K562 (cell line): ENCODE results near the gene USP11. TPM values are rescaled to one million over a fixed set of nuclear protein-coding genes. Genes with fewer than 3 reads are reported as not detected.

Source experiments
- ATAC-seq: fragments of 200-7000 bp; cut with Tn5 transposase; 3 replicates; pipeline ENCODE4 v1.9.1; 2020; ENCODE audit warnings: moderate library complexity
- Bru-seq: library from RNA; stranded (reverse); fragments of 400-500 nt; gene quantifications from one replicate; lab custom pipeline; 2021; lab: Mats Ljungman, UMichigan
- BruChase-seq, 2 experiments: library from RNA; stranded (reverse); fragments of 400-500 nt; gene quantifications; one replicate each; lab custom pipeline; 2021; lab: Mats Ljungman, UMichigan
- BruUV-seq: library from RNA; stranded (reverse); fragments of 400-500 nt; replicated peaks from 2 replicates; lab custom pipeline; 2021; lab: Mats Ljungman, UMichigan
- CTCF ChIA-PET: fragments of 300-600 bp; formaldehyde crosslinking; extraction: SDS; loops from one replicate; lab custom pipeline; 2021; ENCODE audit warnings: low intra/inter-chr PET ratio; lab: Yijun Ruan, JAX
- POLR2A ChIA-PET: fragments of 300-600, 350-650 bp; sonication (Branson Sonifier 250); formaldehyde crosslinking; extraction: SDS; loops from one replicate; lab custom pipeline; 2021; ENCODE audit warnings: antibody characterized with exemption, inconsistent platforms; lab: Yijun Ruan, JAX
- DNase-seq, 4 experiments: peaks; one replicate each; pipeline versions ENCODE4 v3.0.0 to v3.0.0-alpha.2; 2011 to 2018; ENCODE audit warnings: low spot score in 3 of 4, mixed read lengths in 3 of 4; ENCODE audit errors: extremely low read depth in 1 of 4
- FAIRE-seq: peaks from 2 replicates; lab custom pipeline; 2011; peaks lifted over from hg19 to GRCh38; lab: Jason Lieb, UNC
- H2AFZ ChIP-seq: 2 replicates; pipeline ENCODE4 v1.6.0; 2011; ENCODE audit warnings: low read depth, low read length, control low read depth, inconsistent platforms
- H3K27ac ChIP-seq: fragments of 200-600 bp; 3 replicates; pipeline ENCODE4 v1.8.0; 2011; ENCODE audit warnings: low read depth, mild to moderate bottlenecking, control low read depth, inconsistent platforms, low read length, moderate library complexity, mixed read lengths; ENCODE audit errors: extremely low read depth
- H3K27me3 ChIP-seq, 2 experiments: fragments of 300-600 bp in 1 of 2; 2 replicates in 1 of 2; 3 replicates in 1 of 2; pipeline versions ENCODE4 v1.6.0 to v1.8.0; 2011; ENCODE audit warnings: inconsistent platforms in 2 of 2, low read length in 2 of 2, mild to moderate bottlenecking in 1 of 2, mixed read lengths in 1 of 2, moderate library complexity in 1 of 2; ENCODE audit not compliant: control insufficient read depth in 2 of 2, insufficient read depth in 2 of 2
- H3K36me3 ChIP-seq: fragments of 300-600 bp; 3 replicates; pipeline ENCODE4 v1.8.0; 2011; ENCODE audit warnings: mild to moderate bottlenecking, low read length, inconsistent platforms; ENCODE audit not compliant: control insufficient read depth, insufficient read depth
- H3K4me1 ChIP-seq, 2 experiments: fragments of 200-600 bp in 1 of 2; replicated peaks in 1 of 2; 2 replicates in 1 of 2; 3 replicates in 1 of 2; pipeline versions ENCODE4 v1.5.1 to v1.8.0; 2011; ENCODE audit warnings: inconsistent platforms in 2 of 2, low read length in 2 of 2, mild to moderate bottlenecking in 1 of 2, mixed read lengths in 1 of 2, moderate library complexity in 1 of 2; ENCODE audit not compliant: control insufficient read depth in 2 of 2, insufficient read depth in 2 of 2
- H3K4me2 ChIP-seq: 2 replicates; pipeline ENCODE4 v1.6.1; 2011; ENCODE audit warnings: low read length, control low read depth, inconsistent platforms, mixed read lengths; ENCODE audit not compliant: insufficient read depth
- H3K4me3 ChIP-seq: fragments of 200-600 bp; sonication (generic), shearing (Covaris generic); 2 replicates; pipeline ENCODE4 v1.5.1; 2016; ENCODE audit warnings: control low read depth, inconsistent platforms
- H3K79me2 ChIP-seq: fragments of 200-600 bp; 3 replicates; pipeline ENCODE4 v1.8.0; 2011; ENCODE audit warnings: low read length, inconsistent platforms; ENCODE audit not compliant: control insufficient read depth, insufficient read depth
- H3K9ac ChIP-seq, 2 experiments: 2 replicates each; pipeline versions ENCODE4 v1.6.0 to v1.6.1; 2011; ENCODE audit warnings: low read depth in 2 of 2, low read length in 2 of 2, control low read depth in 1 of 2, inconsistent platforms in 1 of 2, mild to moderate bottlenecking in 1 of 2, mixed read lengths in 1 of 2; ENCODE audit not compliant: insufficient read depth in 1 of 2
- H3K9me1 ChIP-seq: one replicate; pipeline ENCODE4 v1.6.0; 2011; ENCODE audit warnings: inconsistent platforms, mild to moderate bottlenecking, low read length, moderate library complexity; ENCODE audit not compliant: control insufficient read depth, insufficient read depth
- H3K9me3 ChIP-seq: replicated peaks from 2 replicates; pipeline ENCODE4 v1.5.1; 2011; ENCODE audit warnings: low read depth, low read length, inconsistent platforms; ENCODE audit not compliant: control insufficient read depth, insufficient read depth
- H4K20me1 ChIP-seq: replicated peaks from 2 replicates; pipeline ENCODE4 v1.6.1; 2011; ENCODE audit warnings: low read length, inconsistent platforms, mixed read lengths; ENCODE audit not compliant: control insufficient read depth, insufficient read depth
- CREB3 ChIP-seq: fragments of 450-650 bp; conservative IDR thresholded peaks from 2 replicates; pipeline ENCODE4 v1.6.1; 2016; ENCODE audit warnings: missing genetic modification characterization, low read depth, mild to moderate bottlenecking, missing compliant biosample characterization, moderate library complexity
- FOXP1 ChIP-seq: sonication (generic); formaldehyde crosslinking; IDR thresholded peaks from 2 replicates; pipeline ENCODE4 v1.8.0; 2022; ENCODE audit warnings: mild to moderate bottlenecking, missing genetic modification reagents
- JUN ChIP-seq, 2 experiments: sonication (generic) in 1 of 2; formaldehyde crosslinking in 1 of 2; IDR thresholded peaks; 2 replicates each; pipeline versions ENCODE4 v1.6.1 to v1.8.0; 2012 to 2022; ENCODE audit warnings: borderline replicate concordance in 2 of 2, mild to moderate bottlenecking in 2 of 2, improper control_type of control experiment in 1 of 2, low read depth in 1 of 2, low read length in 1 of 2, missing genetic modification reagents in 1 of 2
- MCM2 ChIP-seq: fragments of 450-650 bp; IDR thresholded peaks from 2 replicates; pipeline ENCODE4 v1.6.1; 2017; ENCODE audit warnings: low read depth, mild to moderate bottlenecking
- MTF1 ChIP-seq: fragments of 250-450 bp; sonication (Bioruptor Pico); IDR thresholded peaks from 2 replicates; pipeline ENCODE4 v1.9.0; 2021; ENCODE audit warnings: moderate library complexity, mild to moderate bottlenecking, inconsistent platforms, borderline replicate concordance
- PCBP2 ChIP-seq: fragments of 200-400 bp; formaldehyde crosslinking; IDR thresholded peaks from 2 replicates; pipeline ENCODE4 v1.6.1; 2018; ENCODE audit warnings: low read length, low read depth, mild to moderate bottlenecking, moderate library complexity; ENCODE audit not compliant: poor library complexity, severe bottlenecking
- PHF8 ChIP-seq: fragments of 200-600 bp; sonication (generic); IDR thresholded peaks from 2 replicates; pipeline ENCODE4 v1.6.1; 2012; ENCODE audit warnings: mixed run types, mild to moderate bottlenecking, inconsistent platforms, low read length, moderate library complexity, borderline replicate concordance
- RBFOX2 ChIP-seq: fragments of 200-400 bp; formaldehyde crosslinking; IDR thresholded peaks from 2 replicates; pipeline ENCODE4 v1.6.1; 2017; ENCODE audit warnings: low read depth, mild to moderate bottlenecking, low read length, moderate library complexity
- WGBS: fragments of 100-300 bp; shearing (Covaris generic); methylation state at CpG from one replicate; pipeline ENCODE4 v1.1.6; 2016; ENCODE audit warnings: low coverage, mixed read lengths; ENCODE audit not compliant: insufficient coverage; ENCODE audit errors: missing lambda C conversion rate; 5-methylcytosine and 5-hydroxymethylcytosine counted together
- in situ Hi-C: fragments of 300-500 bp; cut with MboI; formaldehyde crosslinking; loops from 4 replicates; pipeline ENCODE4 v1.15.0; 2018; ENCODE audit warnings: inconsistent platforms, mixed read lengths
- intact Hi-C: fragments of 100-400 bp; cut with micrococcal nuclease; formaldehyde crosslinking; loops from 2 replicates; pipeline ENCODE4 v1.14.2; 2022
- long read RNA-seq, 3 experiments: library from polyadenylated mRNA in 2 of 3; library from RNA in 1 of 3; unstranded in 2 of 3; stranded (forward) in 1 of 3; transcript quantifications; one replicate each; pipeline ENCODE4 v2.0.0, GENCODE V29; 2019 to 2022
- polyA minus RNA-seq, 3 experiments: library from RNA; depleted of rRNA, polyadenylated mRNA; stranded (reverse); fragments of >200 nt; gene quantifications; 2 replicates each; pipeline ENCODE4 v1.2.3, GENCODE V29; 2011
- polyA plus RNA-seq, 8 experiments: library from polyadenylated mRNA; depleted of rRNA in 4 of 8; stranded (reverse) in 5 of 8; unstranded in 3 of 8; fragments of >200 nt; fragmentation: Nextera tagmentation in 2 of 8; fragmentation: Illumina TruSeq in 1 of 8; extraction: Ambion mirVana in 2 of 8; extraction: Trizol in 1 of 8; gene quantifications; 2 replicates each; pipeline versions ENCODE4 v1.2.1 to v1.2.3, GENCODE V29; 2011 to 2014; ENCODE audit warnings: inconsistent platforms in 1 of 8, missing spikeins in 1 of 8
- total RNA-seq, 7 experiments: library from RNA; depleted of rRNA in 6 of 7; stranded (reverse); fragments of >200 nt in 6 of 7; fragmentation: Illumina TruSeq in 2 of 7; extraction: Trizol in 2 of 7; gene quantifications; 2 replicates each; pipeline versions ENCODE4 v1.2.1 to v1.2.3, GENCODE V29; 2011 to 2021; ENCODE audit warnings: low replicate concordance in 1 of 7
- TF ChIP-seq, protein P1 (sequence below): sonication (generic); formaldehyde crosslinking; IDR thresholded peaks from 2 replicates; pipeline ENCODE4 v1.8.0; 2022; ENCODE audit warnings: mild to moderate bottlenecking, missing genetic modification reagents

USP11 gene
- total RNA-seq (2011; cell fraction: chromatin; rRNA removed; ENCODE audit: low replicate concordance) = 40.9 and 111 TPM in 2 replicates
- 39.0 and 45.0 TPM in 2 replicates for total RNA-seq (2011; cell fraction: nucleolus; rRNA removed)
- 38.4 and 40.7 TPM in 2 replicates for total RNA-seq (2011; cell fraction: nucleoplasm; rRNA removed)
- total RNA-seq (2014; rRNA removed) (13.8 and 15.1 TPM in 2 replicates), total RNA-seq (2014; rRNA removed; fragmentation: Illumina TruSeq; extraction: Trizol) (8.4 and 9.0 TPM in 2 replicates), total RNA-seq (2015; rRNA removed; fragmentation: Illumina TruSeq; extraction: Trizol) (11.7 and 11.9 TPM in 2 replicates), total RNA-seq (2021) (27.4 and 29.0 TPM in 2 replicates), polyA plus RNA-seq (2011; rRNA removed) (9.2 and 20.7 TPM in 2 replicates), polyA plus RNA-seq (2014; fragmentation: Illumina TruSeq; extraction: Trizol) (18.4 and 21.3 TPM in 2 replicates), polyA plus RNA-seq (2014; fragmentation: Nextera tagmentation; extraction: Ambion mirVana) (1 to 10 TPM; 2.5 to 5.0 TPM), polyA plus RNA-seq (2014; rRNA removed) (10.1 and 12.1 TPM in 2 replicates), polyA minus RNA-seq (2011; rRNA and poly(A)+ RNA removed) (26.8 and 31.8 TPM in 2 replicates), Bru-seq, nascent RNA (percentile 67 among the genes with signal in this experiment), BruChase-seq, experiment 1, labeled RNA remaining after a 2-hour chase (percentile 59 among the genes with signal in this experiment), BruChase-seq, experiment 2, labeled RNA remaining after a 6-hour chase (percentile 64 among the genes with signal in this experiment)
- 7.9 and 11.2 TPM in 2 replicates for polyA plus RNA-seq (2011; cell fraction: cytosol; rRNA removed)
- polyA plus RNA-seq (2011; cell fraction: nucleus; rRNA removed) = 62.9 and 72.4 TPM in 2 replicates
- 32.1 and 37.3 TPM in 2 replicates for polyA plus RNA-seq (2012)
- 22.3 and 32.7 TPM in 2 replicates for polyA minus RNA-seq (2011; cell fraction: cytosol; rRNA and poly(A)+ RNA removed)
- polyA minus RNA-seq (2011; cell fraction: nucleus; rRNA and poly(A)+ RNA removed) = 24.2 and 33.0 TPM in 2 replicates
- long read RNA-seq, experiment 1, transcript USP11-204 (21 exons, 3,515 nt) = major isoform, 30 of 85 reads
- long read RNA-seq, experiment 1, partial matches to known transcripts = 49 of 85 reads
- long read RNA-seq, experiment 1, other reads (novel, unspliced or antisense) = 6 of 85 reads
- long read RNA-seq, experiment 2, transcript USP11-204 (21 exons, 3,515 nt) = major isoform, 24 of 43 reads
- long read RNA-seq, experiment 2, partial matches to known transcripts = 10 of 43 reads
- long read RNA-seq, experiment 2, other reads (novel, unspliced or antisense) = 9 of 43 reads
- long read RNA-seq, experiment 3, transcript USP11-204 (21 exons, 3,515 nt) = major isoform, 15 of 22 reads
- long read RNA-seq, experiment 3, partial matches to known transcripts = 3 of 22 reads
- long read RNA-seq, experiment 3, other reads (novel, unspliced or antisense) = 4 of 22 reads

DNA sequence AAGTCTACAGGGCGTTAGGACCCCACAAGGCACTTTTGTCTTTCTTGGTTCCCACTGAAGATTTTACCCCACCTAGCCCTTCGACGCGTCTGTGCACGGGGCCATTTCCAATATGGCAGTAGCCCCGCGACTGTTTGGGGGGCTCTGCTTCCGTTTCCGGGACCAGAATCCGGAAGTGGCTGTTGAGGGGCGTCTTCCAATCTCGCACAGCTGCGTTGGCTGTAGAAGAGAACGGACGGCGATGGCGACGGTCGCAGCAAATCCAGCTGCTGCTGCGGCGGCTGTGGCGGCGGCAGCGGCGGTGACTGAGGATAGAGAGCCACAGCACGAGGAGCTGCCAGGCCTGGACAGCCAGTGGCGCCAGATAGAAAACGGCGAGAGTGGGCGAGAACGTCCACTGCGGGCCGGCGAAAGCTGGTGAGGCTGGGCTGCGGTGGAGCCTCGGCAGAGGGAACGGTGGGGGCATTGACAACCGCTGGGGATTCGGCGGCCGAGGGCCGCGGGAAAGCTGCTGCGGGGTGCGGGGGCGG, at the start of gene USP11:
USP11 (plus strand) TSS at position 207 of the 530 bp plus-strand sequence; CDS start at position 242, 35 bp downstream.
- Histone ChIP-seq H3K4me1 (peaks cover 6 to 12% of the 10 kb centered on the region in 2 experiments; a peak in 4 of 5 replicates), H3K79me2 (peaks cover 30% of the 10 kb centered on the region), H3K27ac (peak within 1 kb of the TSS; percentile 93), H3K4me2 (peak within 1 kb of the TSS; percentile 92), H3K36me3 (peaks cover 10% of the 10 kb centered on the region; the same call in 2 of the 3 replicates), H3K9ac (peak within 1 kb of the TSS; percentile 81 to 96), H3K9me3 (no peaks in the 10 kb centered on the region), H4K20me1 (no peaks in the 10 kb centered on the region), H2AFZ (peak within 1 kb of the TSS; percentile 90), H3K4me3 (peak within 1 kb of the TSS; percentile 65), H3K9me1 (no peaks in the 10 kb centered on the region), H3K27me3 (no peaks in the 10 kb centered on the region; a peak in 1 of 5 replicates)
- POLR2A ChIA-PET = interaction anchor here (0.7 to 1.9 kb wide), 3 partner anchors 9 to 15 kb away, joined by 5 to 10 read pairs (median 6); partner anchors contain the start of gene CDK16
- in situ Hi-C loops = no loop called here
- intact Hi-C loops = loop anchor here (1.0 kb wide), 1 partner anchor 15 kb away; the partner anchor contains the start of gene CDK16
- FAIRE-seq (no peak), ATAC-seq (peak; percentile 38), DNase-seq (peak; percentile 23 to 65 (median 34))
- CTCF ChIA-PET = no interaction called here
- no TSS peak for BruUV-seq
- 1% methylated on average over 33 of the region's 46 CpGs for WGBS
- TF ChIP-seq FOXP1 (0 out of 2 replicates have a peak, but pooled peaks have one; percentile 73), PHF8 (peak; percentile 69; the same call in 1 of the 2 replicates), PCBP2 (no peak), MCM2 (no peak), MTF1 (CRISPR knock-in tag) (no peak), RBFOX2 (peak; percentile 90), JUN (IDR thresholded peaks at IDR 0.05; ENCODE audit: borderline replicate concordance, low read depth, low read length) (no peak), JUN (CRISPR knock-in tag; IDR thresholded peaks at IDR 0.05; ENCODE audit: borderline replicate concordance) (no peak), CREB3 (tag) (no peak)
- TF ChIP-seq, protein P1, sequence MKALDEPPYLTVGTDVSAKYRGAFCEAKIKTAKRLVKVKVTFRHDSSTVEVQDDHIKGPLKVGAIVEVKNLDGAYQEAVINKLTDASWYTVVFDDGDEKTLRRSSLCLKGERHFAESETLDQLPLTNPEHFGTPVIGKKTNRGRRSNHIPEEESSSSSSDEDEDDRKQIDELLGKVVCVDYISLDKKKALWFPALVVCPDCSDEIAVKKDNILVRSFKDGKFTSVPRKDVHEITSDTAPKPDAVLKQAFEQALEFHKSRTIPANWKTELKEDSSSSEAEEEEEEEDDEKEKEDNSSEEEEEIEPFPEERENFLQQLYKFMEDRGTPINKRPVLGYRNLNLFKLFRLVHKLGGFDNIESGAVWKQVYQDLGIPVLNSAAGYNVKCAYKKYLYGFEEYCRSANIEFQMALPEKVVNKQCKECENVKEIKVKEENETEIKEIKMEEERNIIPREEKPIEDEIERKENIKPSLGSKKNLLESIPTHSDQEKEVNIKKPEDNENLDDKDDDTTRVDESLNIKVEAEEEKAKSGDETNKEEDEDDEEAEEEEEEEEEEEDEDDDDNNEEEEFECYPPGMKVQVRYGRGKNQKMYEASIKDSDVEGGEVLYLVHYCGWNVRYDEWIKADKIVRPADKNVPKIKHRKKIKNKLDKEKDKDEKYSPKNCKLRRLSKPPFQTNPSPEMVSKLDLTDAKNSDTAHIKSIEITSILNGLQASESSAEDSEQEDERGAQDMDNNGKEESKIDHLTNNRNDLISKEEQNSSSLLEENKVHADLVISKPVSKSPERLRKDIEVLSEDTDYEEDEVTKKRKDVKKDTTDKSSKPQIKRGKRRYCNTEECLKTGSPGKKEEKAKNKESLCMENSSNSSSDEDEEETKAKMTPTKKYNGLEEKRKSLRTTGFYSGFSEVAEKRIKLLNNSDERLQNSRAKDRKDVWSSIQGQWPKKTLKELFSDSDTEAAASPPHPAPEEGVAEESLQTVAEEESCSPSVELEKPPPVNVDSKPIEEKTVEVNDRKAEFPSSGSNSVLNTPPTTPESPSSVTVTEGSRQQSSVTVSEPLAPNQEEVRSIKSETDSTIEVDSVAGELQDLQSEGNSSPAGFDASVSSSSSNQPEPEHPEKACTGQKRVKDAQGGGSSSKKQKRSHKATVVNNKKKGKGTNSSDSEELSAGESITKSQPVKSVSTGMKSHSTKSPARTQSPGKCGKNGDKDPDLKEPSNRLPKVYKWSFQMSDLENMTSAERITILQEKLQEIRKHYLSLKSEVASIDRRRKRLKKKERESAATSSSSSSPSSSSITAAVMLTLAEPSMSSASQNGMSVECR (CRISPR knock-in tag) = peak; percentile 58; the same call in 1 of the 2 replicates
